Fibroblast of the aortic adventitia (primary cell): Measurements from ENCODE around the gene LPAR6. TPM values are rescaled to one million over a fixed set of nuclear protein-coding genes. Genes with fewer than 3 reads are reported as not detected.
A peak's percentile ranks its signal among the peaks of the same experiment; 100 is the strongest.

Experiments used
- DNase-seq: peaks from one replicate; pipeline ENCODE4 v3.0.0-alpha.2; 2010; ENCODE audit warnings: low read depth
- H3K4me3 ChIP-seq: 2 replicates; pipeline ENCODE4 v1.5.1; 2011; ENCODE audit warnings: low read depth, mild to moderate bottlenecking, control low read depth, low read length, moderate library complexity
- total RNA-seq: library from RNA; depleted of rRNA; stranded (reverse); fragments of >200 nt; gene quantifications from 2 replicates; pipeline ENCODE4 v1.2.3, GENCODE V29; 2012; ENCODE audit warnings: low replicate concordance
- TF ChIP-seq, protein P1 (sequence below): IDR thresholded peaks from 2 replicates; pipeline ENCODE4 v1.5.1; 2011; ENCODE audit warnings: mild to moderate bottlenecking, low read length, control low read depth, inconsistent platforms; ENCODE audit not compliant: insufficient read depth

The LPAR6 gene
- total RNA-seq, 1 donor: 11.2 TPM

- peak; percentile 28 for DNase-seq
- TF ChIP-seq, protein P1, sequence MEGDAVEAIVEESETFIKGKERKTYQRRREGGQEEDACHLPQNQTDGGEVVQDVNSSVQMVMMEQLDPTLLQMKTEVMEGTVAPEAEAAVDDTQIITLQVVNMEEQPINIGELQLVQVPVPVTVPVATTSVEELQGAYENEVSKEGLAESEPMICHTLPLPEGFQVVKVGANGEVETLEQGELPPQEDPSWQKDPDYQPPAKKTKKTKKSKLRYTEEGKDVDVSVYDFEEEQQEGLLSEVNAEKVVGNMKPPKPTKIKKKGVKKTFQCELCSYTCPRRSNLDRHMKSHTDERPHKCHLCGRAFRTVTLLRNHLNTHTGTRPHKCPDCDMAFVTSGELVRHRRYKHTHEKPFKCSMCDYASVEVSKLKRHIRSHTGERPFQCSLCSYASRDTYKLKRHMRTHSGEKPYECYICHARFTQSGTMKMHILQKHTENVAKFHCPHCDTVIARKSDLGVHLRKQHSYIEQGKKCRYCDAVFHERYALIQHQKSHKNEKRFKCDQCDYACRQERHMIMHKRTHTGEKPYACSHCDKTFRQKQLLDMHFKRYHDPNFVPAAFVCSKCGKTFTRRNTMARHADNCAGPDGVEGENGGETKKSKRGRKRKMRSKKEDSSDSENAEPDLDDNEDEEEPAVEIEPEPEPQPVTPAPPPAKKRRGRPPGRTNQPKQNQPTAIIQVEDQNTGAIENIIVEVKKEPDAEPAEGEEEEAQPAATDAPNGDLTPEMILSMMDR: no peak
- H3K4me3 ChIP-seq: no peak overlapping the region
Observed at GRCh38 chr13:48404952-48405351, 8.0 kb downstream of the LPAR6 start.

- TF ChIP-seq, protein P1: no peak
- H3K4me3 ChIP-seq: no peak overlapping the region
- no peak for DNase-seq
Observed at GRCh38 chr13:48403913-48404312, 9.0 kb downstream of the LPAR6 start.

DNA sequence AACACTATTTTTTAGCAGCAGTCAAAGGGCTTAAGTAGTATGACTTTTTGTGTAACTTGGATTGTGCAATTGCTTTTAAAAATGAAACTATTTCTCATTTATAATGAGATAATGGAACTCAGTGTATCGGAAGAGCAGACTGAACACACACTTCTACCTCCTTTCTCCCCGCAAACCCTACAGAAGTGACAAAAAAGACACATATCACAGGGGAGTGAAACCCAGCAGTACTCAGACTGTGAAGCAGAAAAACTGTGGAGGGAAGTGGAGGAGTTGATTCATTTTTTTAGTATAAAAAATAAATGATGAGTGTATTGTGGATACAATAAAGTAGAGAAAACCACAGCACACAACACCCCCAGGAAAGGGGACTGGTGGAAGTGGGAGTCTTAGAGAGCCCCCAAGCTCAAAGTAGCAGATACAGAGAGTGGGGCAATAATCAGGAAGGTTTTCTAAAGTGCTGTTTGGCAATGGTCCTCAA is 9.7 kb downstream of the LPAR6 start:
- TF ChIP-seq, protein P1: no peak
- peak overlapping the region; percentile 49 for H3K4me3 ChIP-seq
- DNase-seq: peak; percentile 62

- peak; percentile 11 for DNase-seq
- TF ChIP-seq, protein P1: no peak
Observed at GRCh38 chr13:48402325-48402932, 10.5 kb downstream of the LPAR6 start.

DNA sequence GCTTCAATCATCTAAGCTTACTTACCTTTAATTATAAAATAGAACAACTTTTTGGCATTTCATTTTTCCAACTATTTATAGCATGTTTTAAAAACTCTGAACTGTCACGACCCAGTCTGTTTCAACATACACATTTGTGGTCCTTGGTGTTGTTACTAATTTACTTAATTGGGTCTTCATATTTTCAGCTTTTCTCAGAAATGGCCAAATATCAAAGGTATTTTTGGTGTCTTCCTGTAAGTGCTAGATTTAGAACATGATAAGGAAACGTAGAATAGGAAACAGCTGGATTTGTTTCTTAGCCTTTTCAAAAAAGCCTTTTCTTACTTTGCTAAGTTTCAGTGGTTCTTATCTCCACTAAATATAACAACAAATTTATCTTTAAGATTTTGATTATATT is 11.4 kb downstream of the LPAR6 start:
- TF ChIP-seq, protein P1: no peak
- DNase-seq: peak; percentile 18
- H3K4me3 ChIP-seq: no peak overlapping the region

More at GRCh38 chr13:48402325-48402932, 10.5 kb downstream of the LPAR6 start:
- no peak overlapping the region for H3K4me3 ChIP-seq

GRCh38 chr13:48400850-48401291 is 12.0 kb downstream of the LPAR6 start:
- TF ChIP-seq, protein P1: no peak

More at GRCh38 chr13:48400850-48401291, 12.0 kb downstream of the LPAR6 start:
- DNase-seq: peak; percentile 82
- no peak overlapping the region for H3K4me3 ChIP-seq
